ENCODE results near the gene SGIP1. TPM values are rescaled to one million over a fixed set of nuclear protein-coding genes. Genes with fewer than 3 reads are reported as not detected.

The SGIP1 gene
- total and polyA plus RNA-seq, 2 donors (not counting 3 experiments of a cell fraction or from before 2014, with no cell fraction given): 30.9 to 68.9 TPM

DNA sequence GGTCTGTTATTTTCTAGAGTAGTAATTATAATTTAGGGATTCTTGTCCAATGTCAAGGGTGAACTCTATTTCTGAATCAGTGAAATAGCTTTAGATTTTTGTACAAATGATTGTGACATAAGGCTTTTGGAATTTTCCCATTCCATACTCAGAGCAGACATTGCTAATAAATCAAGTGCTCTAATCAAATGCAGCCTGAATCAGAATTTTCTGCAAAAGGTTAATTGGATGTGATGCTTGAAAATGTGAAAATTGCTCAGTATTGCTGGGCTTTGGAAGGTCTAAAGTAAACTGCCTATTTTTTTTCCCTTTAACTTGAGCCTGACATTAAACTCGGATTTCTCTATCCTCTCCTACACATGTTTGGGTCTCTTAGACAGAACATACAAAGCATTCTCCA is 23.2 kb downstream of the SGIP1 start:
- CTCF ChIA-PET: interaction anchor here (1.4 kb wide), 1 partner anchor 49 kb away, joined by 3 read pairs; no protein-coding TSS in a partner anchor
- DNase-seq (ENCODE audit: low read depth, low spot score): no peak
- Histone ChIP-seq H3K9ac (replicated peaks; ENCODE audit: extremely low read depth, insufficient read depth, low read length) (no peak overlapping the region), H4K20me1 (replicated peaks; ENCODE audit: control insufficient read depth, extremely low read depth, insufficient read depth, low read length) (no peaks in the 10 kb centered on the region), H3K27me3 (ENCODE audit: control insufficient read depth in 2 of 2, insufficient read depth in 2 of 2, low read length in 2 of 2) (no peaks in the 10 kb centered on the region), H3K27ac (ENCODE audit: insufficient read depth, low read depth, low read length) (no peak overlapping the region), H3K4me2 (ENCODE audit: insufficient read depth, low read length) (no peak overlapping the region), H2AFZ (ENCODE audit: low read depth, low read length) (no peak overlapping the region), H3K79me2 (ENCODE audit: control insufficient read depth, insufficient read depth, low read length) (no peaks in the 10 kb centered on the region), H3K4me1 (ENCODE audit: control insufficient read depth, extremely low read depth, insufficient read depth, low read length) (peaks cover under 1% of the 10 kb centered on the region), H3K9me1 (replicated peaks; ENCODE audit: control insufficient read depth, extremely low read depth, insufficient read depth, low read length) (no peaks in the 10 kb centered on the region), H3K36me3 (ENCODE audit: control insufficient read depth in 2 of 2, extremely low read depth in 1 of 2, insufficient read depth in 2 of 2, low read length in 2 of 2) (peaks cover 0 to 7% of the 10 kb centered on the region in 2 experiments), H3K4me3 (replicated peaks in 1 of 3; ENCODE audit: insufficient read depth in 1 of 3, low read depth in 1 of 3, low read length in 3 of 3) (no peak overlapping the region), H3K9me3 (replicated peaks; ENCODE audit: control insufficient read depth, insufficient read depth, low read length) (no peaks in the 10 kb centered on the region)
- dilution Hi-C loops (cut with MboI; ENCODE audit: extremely low pct_ligation_motif_present, low sequenced_read_pairs) (no loop called here), intact Hi-C loops (cut with micrococcal nuclease) (no loop called here)
- TF ChIP-seq GATA2 (IDR thresholded peaks at IDR 0.05; ENCODE audit: insufficient read depth, insufficient read length, low read depth, low read length) (no peak), EZH2 (IDR thresholded peaks at IDR 0.05; ENCODE audit: borderline replicate concordance, low read depth, low read length, severe bottlenecking) (no peak), MYC (IDR thresholded peaks at IDR 0.05; ENCODE audit: low read depth, low read length) (no peak), FOS (IDR thresholded peaks at IDR 0.05; ENCODE audit: borderline replicate concordance, insufficient read depth, low read length) (no peak), JUN (IDR thresholded peaks at IDR 0.05; ENCODE audit: borderline replicate concordance, insufficient read depth, insufficient read length, low read depth) (no peak), POLR2AphosphoS5 (IDR thresholded peaks at IDR 0.05; ENCODE audit: insufficient read depth, low read depth, low read length) (no peak)
- TF ChIP-seq, protein P1, sequence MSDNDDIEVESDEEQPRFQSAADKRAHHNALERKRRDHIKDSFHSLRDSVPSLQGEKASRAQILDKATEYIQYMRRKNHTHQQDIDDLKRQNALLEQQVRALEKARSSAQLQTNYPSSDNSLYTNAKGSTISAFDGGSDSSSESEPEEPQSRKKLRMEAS (IDR thresholded peaks at IDR 0.05; ENCODE audit: insufficient read depth, insufficient read length): no peak
- no TSS peak for BruUV-seq (replicated peaks)
- POLR2A ChIA-PET: no interaction called here
- FAIRE-seq: no peak

DNA sequence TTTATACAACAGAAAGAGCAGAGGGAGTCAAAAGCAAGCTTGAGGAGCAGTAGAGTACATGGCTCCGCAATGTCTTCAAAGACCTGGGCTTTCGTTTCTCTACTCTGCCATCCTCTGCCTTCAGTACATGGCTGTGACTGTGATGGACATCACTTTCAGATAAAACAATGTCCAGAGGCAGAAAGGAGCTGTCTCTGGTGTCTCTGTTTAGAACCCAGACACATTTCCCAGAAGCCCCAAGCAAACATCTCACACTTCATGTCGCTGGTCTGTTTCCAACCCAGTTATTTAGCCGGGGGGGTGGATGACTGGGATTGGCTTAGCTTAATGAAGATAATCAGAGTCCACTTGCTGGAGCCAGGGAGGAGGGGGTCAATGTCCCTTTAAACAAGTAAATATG is 25.6 kb downstream of the SGIP1 start:
- H3K9me1 ChIP-seq (replicated peaks; ENCODE audit: control insufficient read depth, extremely low read depth, insufficient read depth, low read length): no peaks in the 10 kb centered on the region
- peaks cover 0 to 3% of the 10 kb centered on the region in 2 experiments for H3K36me3 ChIP-seq (ENCODE audit: control insufficient read depth in 2 of 2, extremely low read depth in 1 of 2, insufficient read depth in 2 of 2, low read length in 2 of 2)
- H4K20me1 ChIP-seq (replicated peaks; ENCODE audit: control insufficient read depth, extremely low read depth, insufficient read depth, low read length): no peaks in the 10 kb centered on the region
- ChIA-PET POLR2A (no interaction called here), CTCF (interaction anchor here (0.7 to 1.2 kb wide), 3 partner anchors 24 to 167 kb away, joined by 3 to 4 read pairs (median 3); no protein-coding TSS in a partner anchor)
- no peak overlapping the region for H3K9ac ChIP-seq (replicated peaks; ENCODE audit: extremely low read depth, insufficient read depth, low read length)
- FAIRE-seq: no peak
- no peak for TF ChIP-seq EZH2 (IDR thresholded peaks at IDR 0.05; ENCODE audit: borderline replicate concordance, low read depth, low read length, severe bottlenecking)
- no peak for TF ChIP-seq FOS (IDR thresholded peaks at IDR 0.05; ENCODE audit: borderline replicate concordance, insufficient read depth, low read length)
- TF ChIP-seq POLR2A (IDR thresholded peaks at IDR 0.05; ENCODE audit: low read depth, low read length): no peak
- no peak for TF ChIP-seq MYC (IDR thresholded peaks at IDR 0.05; ENCODE audit: low read depth, low read length)
- no peak for TF ChIP-seq POLR2AphosphoS5 (IDR thresholded peaks at IDR 0.05; ENCODE audit: insufficient read depth, low read depth, low read length)
- TF ChIP-seq GATA2 (IDR thresholded peaks at IDR 0.05; ENCODE audit: insufficient read depth, insufficient read length, low read depth, low read length): no peak
- TF ChIP-seq, protein P1 (IDR thresholded peaks at IDR 0.05; ENCODE audit: insufficient read depth, insufficient read length): no peak
- no peak for TF ChIP-seq JUN (IDR thresholded peaks at IDR 0.05; ENCODE audit: borderline replicate concordance, insufficient read depth, insufficient read length, low read depth)
- TF ChIP-seq, protein P2, sequence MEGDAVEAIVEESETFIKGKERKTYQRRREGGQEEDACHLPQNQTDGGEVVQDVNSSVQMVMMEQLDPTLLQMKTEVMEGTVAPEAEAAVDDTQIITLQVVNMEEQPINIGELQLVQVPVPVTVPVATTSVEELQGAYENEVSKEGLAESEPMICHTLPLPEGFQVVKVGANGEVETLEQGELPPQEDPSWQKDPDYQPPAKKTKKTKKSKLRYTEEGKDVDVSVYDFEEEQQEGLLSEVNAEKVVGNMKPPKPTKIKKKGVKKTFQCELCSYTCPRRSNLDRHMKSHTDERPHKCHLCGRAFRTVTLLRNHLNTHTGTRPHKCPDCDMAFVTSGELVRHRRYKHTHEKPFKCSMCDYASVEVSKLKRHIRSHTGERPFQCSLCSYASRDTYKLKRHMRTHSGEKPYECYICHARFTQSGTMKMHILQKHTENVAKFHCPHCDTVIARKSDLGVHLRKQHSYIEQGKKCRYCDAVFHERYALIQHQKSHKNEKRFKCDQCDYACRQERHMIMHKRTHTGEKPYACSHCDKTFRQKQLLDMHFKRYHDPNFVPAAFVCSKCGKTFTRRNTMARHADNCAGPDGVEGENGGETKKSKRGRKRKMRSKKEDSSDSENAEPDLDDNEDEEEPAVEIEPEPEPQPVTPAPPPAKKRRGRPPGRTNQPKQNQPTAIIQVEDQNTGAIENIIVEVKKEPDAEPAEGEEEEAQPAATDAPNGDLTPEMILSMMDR (IDR thresholded peaks at IDR 0.05; ENCODE audit: extremely low read depth in 1 of 2, insufficient read depth in 1 of 2, low read depth in 1 of 2, low read length in 2 of 2): no peak
- intact Hi-C loops (cut with micrococcal nuclease): no loop called here
- H3K79me2 ChIP-seq (ENCODE audit: control insufficient read depth, insufficient read depth, low read length): no peaks in the 10 kb centered on the region
- BruUV-seq (replicated peaks): no TSS peak
- H3K27me3 ChIP-seq (ENCODE audit: control insufficient read depth in 2 of 2, insufficient read depth in 2 of 2, low read length in 2 of 2): no peaks in the 10 kb centered on the region
- peaks cover 21% of the 10 kb centered on the region for H3K4me1 ChIP-seq (ENCODE audit: control insufficient read depth, extremely low read depth, insufficient read depth, low read length)
- DNase-seq (ENCODE audit: low read depth, low spot score): no peak
- H3K9me3 ChIP-seq (replicated peaks; ENCODE audit: control insufficient read depth, insufficient read depth, low read length): no peaks in the 10 kb centered on the region
- H3K4me3 ChIP-seq (replicated peaks in 1 of 3; ENCODE audit: insufficient read depth in 1 of 3, low read depth in 1 of 3, low read length in 3 of 3): no peak overlapping the region
- dilution Hi-C loops (cut with MboI; ENCODE audit: extremely low pct_ligation_motif_present, low sequenced_read_pairs): no loop called here
- no peak overlapping the region for H3K27ac ChIP-seq (ENCODE audit: insufficient read depth, low read depth, low read length)
- H3K4me2 ChIP-seq (ENCODE audit: insufficient read depth, low read length): no peak overlapping the region
- H2AFZ ChIP-seq (ENCODE audit: low read depth, low read length): no peak overlapping the region
